Activated CD4-positive, alpha-beta T cell treated with anti-CD3 and anti-CD28 coated beads, Interleukin-2, amount 50 U/mL, for 16 hours (primary cell): ENCODE measurements around the gene SH3BGRL2.
"Not testable (repeated sequence)": the region's sequence is repeated elsewhere in the genome, so short reads cannot be mapped to it uniquely, and the experiment has no call there.

Experiments used
- DNase-seq: peaks from one replicate; pipeline ENCODE4 v3.0.0-alpha.2; 2020

Gene SH3BGRL2

GRCh38 chr6:79614326-79615305, 16.5 kb upstream of the SH3BGRL2 start:
- no peak for DNase-seq

DNA sequence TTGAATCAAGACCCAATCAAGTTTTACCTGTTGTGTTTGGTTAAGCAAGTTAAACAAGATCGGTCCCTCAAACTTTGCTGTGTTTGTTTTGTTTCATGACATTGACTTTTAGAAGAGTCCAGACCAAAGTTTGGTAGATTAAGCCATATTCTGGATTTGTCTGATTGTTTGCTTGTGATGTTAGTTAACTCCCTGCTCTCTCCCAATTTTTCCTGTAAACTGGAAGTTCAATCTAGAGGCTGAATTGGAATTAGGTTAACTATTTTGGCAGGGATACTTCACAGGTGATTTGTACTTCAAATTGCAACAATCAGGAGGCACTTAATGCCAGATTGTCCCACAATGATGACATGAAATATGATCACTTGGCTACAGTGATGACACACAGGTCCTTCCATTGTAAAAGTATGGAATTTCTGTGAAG, 13.6 kb upstream of the SH3BGRL2 start:
- DNase-seq = no peak

DNA sequence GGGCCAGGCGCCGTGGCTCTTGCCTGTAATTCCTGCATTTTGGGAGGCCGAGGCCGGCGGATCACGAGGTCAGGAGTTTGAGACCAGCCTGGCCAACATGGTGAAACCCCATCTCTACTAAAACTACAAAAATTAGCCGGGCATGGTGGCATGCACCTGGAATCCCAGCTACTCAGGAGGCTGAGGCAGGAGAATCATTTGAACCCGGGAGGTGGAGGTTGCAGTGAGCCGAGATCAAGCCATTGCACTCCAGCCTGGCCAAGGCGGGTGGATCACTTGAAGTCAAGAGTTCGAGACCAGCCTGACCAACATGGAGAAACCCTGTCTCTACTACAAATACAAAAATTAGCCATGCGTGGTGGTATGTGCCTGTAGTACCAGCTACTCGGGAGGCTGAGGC, 12.7 kb upstream of the SH3BGRL2 start:
- DNase-seq = not testable (repeated sequence)

DNA sequence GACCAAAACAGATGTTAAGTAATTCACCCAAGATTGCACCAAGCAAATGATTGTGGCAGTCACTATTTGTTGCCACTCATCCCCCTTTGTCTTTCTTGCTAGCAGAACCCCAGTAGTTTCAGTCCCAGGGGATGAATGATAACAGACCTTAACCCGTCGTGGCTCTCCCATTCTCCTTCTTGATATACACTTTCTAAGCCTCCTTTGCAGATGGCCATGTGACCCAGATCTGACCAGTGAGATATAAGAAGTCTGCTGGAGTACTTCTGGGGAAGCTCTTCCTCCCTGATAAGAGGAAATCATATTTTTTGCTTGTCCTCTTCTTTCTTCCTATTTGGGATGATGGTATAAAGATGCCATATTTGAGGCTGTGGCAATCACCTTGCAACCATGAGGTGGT, 9.6 kb upstream of the SH3BGRL2 start:
- no peak for DNase-seq

DNA sequence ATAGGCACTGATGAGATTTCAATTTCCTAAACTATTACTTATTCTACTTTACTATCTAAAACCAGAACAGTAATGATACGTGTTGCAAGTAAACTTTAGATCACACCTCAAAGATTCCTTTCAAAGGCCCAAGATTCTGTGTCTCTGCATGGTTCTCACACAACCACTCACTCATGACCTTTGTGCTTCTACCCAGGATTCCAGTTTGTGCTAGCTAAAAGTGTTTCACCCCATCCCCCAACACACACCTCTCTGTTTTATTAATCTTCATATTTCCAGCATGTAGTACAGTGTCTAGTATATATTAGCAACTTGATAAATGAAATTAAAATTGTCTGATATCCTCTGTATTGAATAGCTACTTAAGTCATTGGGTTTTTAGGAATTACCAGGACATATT, 8.8 kb upstream of the SH3BGRL2 start:
- no peak for DNase-seq

- DNase-seq = no peak
Observed at GRCh38 chr6:79623106-79623505, 8.0 kb upstream of the SH3BGRL2 start.

DNA sequence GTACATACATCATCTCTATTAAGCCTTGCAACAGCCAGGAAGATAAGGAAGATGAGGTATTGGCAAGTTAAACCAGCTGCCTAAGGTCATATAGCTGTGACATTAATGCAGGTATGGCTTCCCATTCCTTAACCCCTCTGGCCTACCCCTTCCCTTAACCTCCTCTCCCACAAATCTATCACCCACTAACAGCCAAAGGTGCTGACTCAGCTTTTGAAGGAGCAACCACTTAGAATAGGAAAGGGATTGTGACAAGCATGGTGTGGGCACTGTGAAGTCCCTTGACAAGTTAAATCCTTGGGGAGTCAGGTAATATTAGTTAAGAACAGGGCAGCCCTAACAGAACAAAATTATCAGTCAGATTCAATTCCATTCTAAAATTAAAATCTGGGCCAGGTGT, 5.4 kb upstream of the SH3BGRL2 start:
- no peak for DNase-seq

DNA sequence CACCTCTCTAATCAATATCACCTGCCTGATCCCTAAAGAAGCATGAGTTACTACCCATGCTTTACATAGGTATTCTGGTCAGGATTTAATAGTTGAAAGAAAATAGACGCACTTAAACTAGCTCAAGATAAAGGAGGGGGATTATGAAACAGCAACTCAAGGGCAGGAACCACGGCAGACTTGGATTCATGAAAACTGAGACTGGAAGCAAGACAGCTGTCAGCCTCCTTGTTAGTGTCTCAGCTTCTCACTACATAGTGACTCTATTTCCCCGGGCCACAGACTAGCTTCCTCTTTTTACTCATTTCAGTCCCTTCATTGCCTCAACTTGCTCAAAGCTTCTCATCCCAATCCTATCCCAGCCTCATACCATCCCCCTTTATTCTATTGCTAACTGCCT, 4.3 kb upstream of the SH3BGRL2 start:
- DNase-seq = no peak

GRCh38 chr6:79627422-79627821, 3.7 kb upstream of the SH3BGRL2 start:
- no peak for DNase-seq

- DNase-seq = no peak
Observed at GRCh38 chr6:79628466-79629288, 2.5 kb upstream of the SH3BGRL2 start.

- DNase-seq = no peak
Observed at GRCh38 chr6:79630380-79630882, 698 bp upstream of the SH3BGRL2 start.

GRCh38 chr6:79631693-79632172, 604 bp downstream of the SH3BGRL2 start:
- no peak for DNase-seq

DNA sequence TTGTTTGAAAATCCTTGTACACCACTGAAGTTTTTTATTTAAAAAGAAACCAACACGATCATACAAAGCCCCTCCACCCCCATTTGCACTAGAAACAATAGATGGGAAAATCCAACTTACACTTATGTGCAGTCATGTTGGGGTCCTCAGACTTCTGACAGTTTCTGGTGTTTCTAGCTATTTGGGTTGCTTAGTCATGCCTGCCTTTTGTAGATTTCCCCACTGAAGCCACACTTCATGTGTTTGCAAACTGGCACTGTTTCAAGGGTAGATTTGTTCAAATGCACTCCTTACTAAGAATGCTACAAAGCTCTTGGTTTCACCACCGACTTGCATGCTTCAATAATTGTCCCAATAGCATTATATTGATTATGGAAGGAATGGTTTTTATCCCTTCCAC, 1.5 kb downstream of the SH3BGRL2 start:
- DNase-seq = no peak

DNA sequence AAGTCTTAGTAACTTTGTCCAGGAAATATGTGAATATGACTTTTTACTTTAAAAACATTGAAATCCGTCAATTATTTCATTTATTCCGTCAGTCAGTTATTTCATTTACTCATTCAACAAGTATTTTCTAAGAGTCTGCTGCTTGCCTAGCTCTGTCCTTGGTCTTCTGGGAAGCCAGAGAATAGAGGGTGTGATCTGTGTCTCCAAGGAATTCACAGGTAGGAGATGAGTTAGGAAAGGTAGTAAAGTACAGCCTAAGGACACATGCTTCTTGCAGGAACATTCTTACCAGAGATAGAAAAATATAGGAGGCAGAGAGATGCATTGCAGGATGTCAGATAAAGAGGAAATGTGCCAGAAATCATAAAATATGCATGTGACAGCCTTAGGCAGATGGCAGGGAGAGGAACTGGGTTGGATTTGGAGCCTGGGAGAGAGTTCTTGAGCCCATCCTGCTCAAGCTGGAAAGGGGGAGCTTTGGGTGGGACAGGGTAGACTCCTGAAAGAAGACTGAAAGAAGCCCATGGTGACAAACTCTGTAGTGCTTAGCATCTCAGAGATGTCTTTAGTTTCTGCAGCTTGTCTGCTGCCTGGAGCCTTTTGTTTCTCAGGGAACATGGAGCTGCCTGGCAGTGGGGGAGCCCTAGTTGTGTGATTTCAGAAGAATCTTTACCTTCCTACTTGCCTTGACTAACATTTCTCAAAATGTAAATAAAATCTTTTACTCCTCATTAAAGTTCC, 3.5 kb downstream of the SH3BGRL2 start:
- no peak for DNase-seq

DNA sequence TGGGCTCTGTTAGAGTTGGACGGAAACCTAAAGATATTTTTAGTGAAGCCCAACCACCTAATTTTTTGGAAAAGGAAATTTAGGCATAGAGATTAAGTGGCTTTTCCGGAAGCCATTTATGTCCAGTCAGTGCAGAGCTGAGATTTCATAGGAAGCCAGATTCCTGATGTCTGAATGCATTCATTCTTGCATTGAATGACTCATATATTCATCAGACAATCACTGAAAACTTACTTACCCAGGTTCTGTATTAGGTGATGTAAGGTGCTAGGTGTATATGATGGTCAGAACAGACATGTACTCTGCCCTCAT, 4.1 kb downstream of the SH3BGRL2 start:
- no peak for DNase-seq

GRCh38 chr6:79636673-79637072, 5.5 kb downstream of the SH3BGRL2 start:
- no peak for DNase-seq

- no peak for DNase-seq
Observed at GRCh38 chr6:79640146-79641111, 9.3 kb downstream of the SH3BGRL2 start.

DNA sequence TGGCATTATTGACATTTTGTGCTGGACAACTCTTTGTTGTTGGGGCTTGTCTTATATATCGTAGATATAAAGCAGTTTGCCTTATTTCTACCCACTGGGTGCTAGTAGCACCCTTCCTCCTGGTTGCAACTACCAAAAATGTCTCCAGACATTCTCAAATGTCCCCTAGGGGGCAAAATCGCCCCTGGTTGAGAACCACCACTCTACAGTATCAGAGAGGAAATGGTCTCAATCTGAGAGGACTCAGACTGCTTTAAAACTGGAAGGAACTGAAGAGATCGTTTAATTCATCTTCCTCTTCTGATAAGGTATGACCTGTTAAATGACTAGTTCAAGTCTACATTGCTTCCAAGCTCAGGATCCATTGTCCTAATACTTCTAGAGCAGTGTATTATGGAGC, 14.9 kb downstream of the SH3BGRL2 start:
- peak; percentile 14 for DNase-seq

GRCh38 chr6:79646561-79646960, 15.4 kb downstream of the SH3BGRL2 start:
- DNase-seq = no peak

GRCh38 chr6:79647741-79648140, 16.6 kb downstream of the SH3BGRL2 start:
- DNase-seq = no peak

DNA sequence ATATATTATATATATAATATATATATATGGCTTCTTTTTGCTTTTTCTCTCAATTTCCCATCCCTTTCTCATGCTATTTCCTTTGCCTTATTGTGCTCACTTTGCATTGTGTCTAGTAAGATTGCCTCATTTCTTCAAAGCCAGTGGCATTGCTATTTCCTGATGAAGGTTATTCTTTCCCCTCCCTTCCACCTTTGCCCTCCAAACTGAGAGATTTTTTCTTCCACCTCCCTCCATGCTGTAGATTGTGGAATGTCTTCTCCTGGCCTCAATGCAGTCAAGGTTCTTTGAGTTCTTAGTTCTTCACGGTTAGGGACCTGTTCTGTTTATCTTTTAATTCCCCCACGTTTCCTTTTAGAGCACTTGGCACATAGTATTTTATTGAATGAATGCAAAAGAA, 17.2 kb downstream of the SH3BGRL2 start:
- DNase-seq = no peak

GRCh38 chr6:79649016-79649415, 17.9 kb downstream of the SH3BGRL2 start:
- no peak for DNase-seq
